Activated T-cell treated with anti-CD3 and anti-CD28 coated beads, Interleukin-2, amount 50 U/mL, for 1 hour (primary cell): ENCODE results near the gene SPRY4.
"Not testable (repeated sequence)": the region's sequence is repeated elsewhere in the genome, so short reads cannot be mapped to it uniquely, and the experiment has no call there.

Experiments used
- DNase-seq: peaks from one replicate; pipeline ENCODE4 v3.0.0-alpha.2; 2020

Gene SPRY4

GRCh38 chr5:142292249-142292648 is 32.6 kb downstream of the SPRY4 start:
- DNase-seq, result no peak

- DNase-seq, result no peak
Measured at GRCh38 chr5:142290577-142291299, 34.1 kb downstream of the SPRY4 start.

- DNase-seq, result no peak
Measured at GRCh38 chr5:142289708-142290576, 34.9 kb downstream of the SPRY4 start.

- DNase-seq, result no peak
Measured at GRCh38 chr5:142287973-142288313, 36.9 kb downstream of the SPRY4 start.

GRCh38 chr5:142287096-142287972 is 37.5 kb downstream of the SPRY4 start:
- DNase-seq, result no peak

GRCh38 chr5:142286111-142286510 is 38.7 kb downstream of the SPRY4 start:
- DNase-seq, result no peak

GRCh38 chr5:142283304-142283703 is 41.5 kb downstream of the SPRY4 start:
- no peak for DNase-seq

GRCh38 chr5:142281966-142282365 is 42.9 kb downstream of the SPRY4 start:
- no peak for DNase-seq

- DNase-seq, result no peak
Measured at GRCh38 chr5:142281008-142281367, 43.8 kb downstream of the SPRY4 start.

- no peak for DNase-seq
Measured at GRCh38 chr5:142280066-142281007, 44.5 kb downstream of the SPRY4 start.

GRCh38 chr5:142278627-142279026 is 46.2 kb downstream of the SPRY4 start:
- DNase-seq, result no peak

- DNase-seq, result no peak
Measured at GRCh38 chr5:142277796-142278195, 47.0 kb downstream of the SPRY4 start.

- DNase-seq, result no peak
Measured at GRCh38 chr5:142276517-142276916, 48.3 kb downstream of the SPRY4 start.

GRCh38 chr5:142275496-142275895 is 49.3 kb downstream of the SPRY4 start:
- DNase-seq, result no peak

- DNase-seq, result not testable (repeated sequence)
Measured at GRCh38 chr5:142272596-142272995, 52.2 kb downstream of the SPRY4 start.

- DNase-seq, result not testable (repeated sequence)
Measured at GRCh38 chr5:142264084-142264483, 60.7 kb downstream of the SPRY4 start.

- DNase-seq, result no peak
Measured at GRCh38 chr5:142263346-142263745, 61.5 kb downstream of the SPRY4 start.

- no peak for DNase-seq
Measured at GRCh38 chr5:142262683-142263082, 62.1 kb downstream of the SPRY4 start.
